Ovary (tissue), 9 donors: ENCODE results near the gene CNPY3. TPM values are rescaled to one million over a fixed set of nuclear protein-coding genes. Genes with fewer than 3 reads are reported as not detected.
"Not testable (repeated sequence)": the region's sequence is repeated elsewhere in the genome, so short reads cannot be mapped to it uniquely, and the experiment has no call there.

ENCODE experiments used
- DNase-seq, 5 donors: peaks; one replicate each; pipeline ENCODE4 v3.0.0-alpha.2; 2019 to 2020
- H3K27ac ChIP-seq, 2 donors: fragments of 200-600 bp; one replicate each; pipeline versions ENCODE4 v1.5.1 to v1.8.0; 2019 to 2022
- H3K27me3 ChIP-seq: fragments of 200-600 bp; one replicate; pipeline ENCODE4 v1.8.0; 2022
- H3K36me3 ChIP-seq: fragments of 200-600 bp; sonication (generic); one replicate; pipeline ENCODE4 v1.5.1; 2019
- H3K4me1 ChIP-seq: one replicate; pipeline ENCODE4 v1.8.1; 2013; ENCODE audit warnings: mild to moderate bottlenecking, moderate library complexity; ENCODE audit not compliant: insufficient read depth
- H3K4me3 ChIP-seq: fragments of 200-600 bp; sonication (generic); one replicate; pipeline ENCODE4 v1.5.1; 2017
- H3K9me3 ChIP-seq, 2 donors: fragments of 200-600 bp in 1 of 2; sonication (generic) in 1 of 2; one replicate each; pipeline versions ENCODE4 v1.5.1 to v1.8.1; 2013 to 2019; ENCODE audit warnings: mild to moderate bottlenecking in 1 of 2, moderate library complexity in 1 of 2
- EP300 ChIP-seq: sonication (generic); formaldehyde crosslinking; IDR thresholded peaks from one replicate; pipeline ENCODE4 v1.6.1; 2017; ENCODE audit warnings: antibody characterized with exemption
- POLR2A ChIP-seq: fragments of 450-650 bp; IDR thresholded peaks from one replicate; pipeline ENCODE4 v1.6.1; 2017; ENCODE audit warnings: antibody characterized with exemption, mild to moderate bottlenecking, moderate library complexity
- WGBS, 3 donors: extraction: QIAGEN DNeasy Blood & Tissue Kit in 1 of 3; methylation state at CpG; one replicate each; pipeline versions ENCODE4 v1.1.5 to v1.1.7; 2013 to 2017; 5-methylcytosine and 5-hydroxymethylcytosine counted together
- intact Hi-C, 4 donors: fragments of 100-400 bp; cut with DNase I; formaldehyde crosslinking; loops; one replicate each; pipeline versions ENCODE4 v1.11.0 to v1.15.1; 2022 to 2023
- polyA plus RNA-seq, 2 donors: library from polyadenylated mRNA; stranded (reverse); fragments of 200-250 nt in 1 of 2; fragments of 350-450 nt in 1 of 2; fragmentation: Illumina TruSeq in 1 of 2; extraction: RNeasy Lipid Tissue Mini Kit (QIAGEN cat#74804) in 1 of 2; gene quantifications; one replicate each; pipeline ENCODE4 v1.2.3, GENCODE V29; 2013 to 2014
- total RNA-seq, 7 donors: library from RNA; depleted of rRNA in 2 of 7; stranded (reverse); fragments of >200 nt in 2 of 7; fragmentation: NEBNext Ultra II Directional in 3 of 7; extraction: Animal tissue kit (Norgen Biotek cat#: 25700) in 3 of 7; gene quantifications; one replicate each; pipeline versions ENCODE4 v1.1.0 to v1.2.4, GENCODE V29; 2016 to 2023
- TF ChIP-seq, protein P1 (sequence below), 3 donors: fragments of 450-650 bp in 2 of 3; fragments of 200-600 bp in 1 of 3; IDR thresholded peaks; one replicate each; pipeline versions ENCODE4 v1.5.1 to v1.8.0; 2016 to 2022; ENCODE audit warnings: antibody characterized with exemption in 3 of 3, mild to moderate bottlenecking in 1 of 3
- donor health status: DM: no; HTN: no; CAD: no; lungs with moderate emphysema.
- donor health status: DM: no; HTN: no; CAD: no.
- donor health status: Bipolar disorder and iron deficiency.
- donor health status: DM: yes; HTN: yes; CAD: no.
- donor health status: DM: no; HTN: no; CAD: no.
- donor health status: DM: yes; HTN: yes; CAD: no.

CNPY3 gene
- total and polyA plus RNA-seq, 9 donors = 25.3 to 61.2 (median 41.3) TPM

DNA sequence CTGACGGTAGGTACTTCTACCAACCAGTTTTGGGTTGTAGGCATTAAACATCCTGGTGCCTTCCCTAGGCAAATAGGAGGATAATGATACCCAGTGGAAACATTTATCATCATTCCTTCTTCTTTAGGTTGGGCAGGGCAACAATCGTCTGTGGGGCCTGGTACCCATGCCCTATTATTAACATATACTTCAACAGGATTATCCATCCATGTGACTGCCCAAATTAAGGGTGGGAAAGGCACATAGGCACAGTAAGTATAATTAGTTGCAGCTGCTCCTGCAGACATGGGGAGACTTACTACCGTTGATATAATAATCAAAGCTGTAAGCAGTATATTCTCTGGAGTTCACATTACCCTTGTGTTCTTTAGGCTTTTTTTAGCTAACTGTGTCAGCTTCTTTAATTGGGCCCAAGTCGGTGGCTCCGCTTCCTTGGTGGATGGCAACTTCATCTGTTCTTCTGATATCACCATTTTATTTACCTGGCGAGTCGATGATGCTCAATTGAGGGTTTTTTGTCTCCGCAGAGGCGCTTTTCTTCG, 33.0 kb upstream of the CNPY3 start:
- no peaks in the 10 kb centered on the region for H3K4me1 ChIP-seq
- TF ChIP-seq, protein P1, sequence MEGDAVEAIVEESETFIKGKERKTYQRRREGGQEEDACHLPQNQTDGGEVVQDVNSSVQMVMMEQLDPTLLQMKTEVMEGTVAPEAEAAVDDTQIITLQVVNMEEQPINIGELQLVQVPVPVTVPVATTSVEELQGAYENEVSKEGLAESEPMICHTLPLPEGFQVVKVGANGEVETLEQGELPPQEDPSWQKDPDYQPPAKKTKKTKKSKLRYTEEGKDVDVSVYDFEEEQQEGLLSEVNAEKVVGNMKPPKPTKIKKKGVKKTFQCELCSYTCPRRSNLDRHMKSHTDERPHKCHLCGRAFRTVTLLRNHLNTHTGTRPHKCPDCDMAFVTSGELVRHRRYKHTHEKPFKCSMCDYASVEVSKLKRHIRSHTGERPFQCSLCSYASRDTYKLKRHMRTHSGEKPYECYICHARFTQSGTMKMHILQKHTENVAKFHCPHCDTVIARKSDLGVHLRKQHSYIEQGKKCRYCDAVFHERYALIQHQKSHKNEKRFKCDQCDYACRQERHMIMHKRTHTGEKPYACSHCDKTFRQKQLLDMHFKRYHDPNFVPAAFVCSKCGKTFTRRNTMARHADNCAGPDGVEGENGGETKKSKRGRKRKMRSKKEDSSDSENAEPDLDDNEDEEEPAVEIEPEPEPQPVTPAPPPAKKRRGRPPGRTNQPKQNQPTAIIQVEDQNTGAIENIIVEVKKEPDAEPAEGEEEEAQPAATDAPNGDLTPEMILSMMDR (IDR thresholded peaks at IDR 0.05) = no peak
- TF ChIP-seq POLR2A (no peak), EP300 (no peak)
- WGBS, 3 donors = 78 to 80% (median 79%) methylated on average over 10 of the region's 10 CpGs
- DNase-seq = no peak
- intact Hi-C loops = no loop called here
- H3K4me3 ChIP-seq = no peak overlapping the region
- H3K27ac ChIP-seq = no peak overlapping the region
- no peaks in the 10 kb centered on the region for H3K36me3 ChIP-seq
- no peaks in the 10 kb centered on the region for H3K27me3 ChIP-seq
- no peaks in the 10 kb centered on the region for H3K9me3 ChIP-seq

DNA sequence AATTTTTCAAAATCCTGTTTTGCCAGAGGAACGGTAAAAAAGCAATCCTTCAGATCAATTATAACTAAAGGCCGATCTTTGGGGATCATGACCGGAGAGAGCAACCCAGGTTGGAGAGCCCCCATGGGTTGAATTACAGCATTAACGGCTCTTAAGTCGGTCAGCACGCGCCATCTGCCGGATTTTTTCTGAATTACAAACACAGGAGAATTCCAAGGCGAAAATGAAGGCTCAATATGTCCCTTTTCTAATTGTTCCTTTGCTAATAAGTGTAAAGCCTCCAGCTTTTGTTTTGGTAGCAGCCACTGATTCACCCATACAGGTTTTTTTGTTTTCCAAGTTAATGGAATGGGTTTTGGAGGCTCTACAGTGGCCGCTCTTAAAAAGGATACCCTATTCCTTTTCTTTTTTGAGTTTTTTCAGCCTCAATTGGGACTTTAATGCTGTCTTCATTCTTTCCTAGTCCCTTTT, 30.4 kb upstream of the CNPY3 start:
- Histone ChIP-seq H3K4me1 (no peaks in the 10 kb centered on the region), H3K36me3 (no peaks in the 10 kb centered on the region), H3K4me3 (no peak overlapping the region), H3K27me3 (no peaks in the 10 kb centered on the region), H3K27ac (no peak overlapping the region), H3K9me3 (no peaks in the 10 kb centered on the region)
- TF ChIP-seq, protein P1 (IDR thresholded peaks at IDR 0.05) = peak; percentile 62 to 84 (median 74)
- TF ChIP-seq POLR2A = no peak
- 6 to 8% (median 6%) methylated on average over 10 of the region's 10 CpGs for WGBS, 3 donors
- peak; percentile 53 to 80 (median 58) for DNase-seq
- intact Hi-C loops = no loop called here

DNA sequence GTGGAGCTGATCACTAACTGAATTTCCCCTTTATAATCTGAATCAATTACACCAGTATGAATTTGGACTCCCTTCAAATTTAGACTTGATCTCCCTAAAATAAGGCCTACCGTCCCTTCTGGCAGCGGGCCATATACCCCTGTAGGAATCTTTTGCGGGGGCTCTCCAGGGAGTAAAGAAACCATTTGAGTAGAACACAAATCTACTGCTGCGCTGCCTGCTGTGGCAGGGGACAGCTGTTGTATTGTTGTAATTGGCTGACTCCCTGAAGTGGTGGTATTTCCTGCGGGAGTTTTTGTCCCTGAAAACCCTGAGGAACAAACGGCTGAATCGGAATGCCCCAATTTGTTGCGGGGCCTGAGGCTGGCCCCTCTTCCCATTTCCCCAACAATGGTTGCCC, 29.4 kb upstream of the CNPY3 start:
- Histone ChIP-seq H3K27ac (no peak overlapping the region), H3K4me3 (no peak overlapping the region), H3K27me3 (no peaks in the 10 kb centered on the region), H3K9me3 (no peaks in the 10 kb centered on the region), H3K4me1 (no peaks in the 10 kb centered on the region), H3K36me3 (no peaks in the 10 kb centered on the region)
- WGBS, 3 donors = 5 to 13% (median 6%) methylated on average over 8 of the region's 8 CpGs
- TF ChIP-seq, protein P1 (IDR thresholded peaks at IDR 0.05) = no peak
- TF ChIP-seq EP300 (no peak), POLR2A (no peak)
- peak in 1 of 5 donors; percentile 44 for DNase-seq
- intact Hi-C loops = loop anchor here (5.0 to 10.0 kb wide), 3 partner anchors 115 to 245 kb away; partner anchors contain the start of genes KLHDC3 (in 2 of the 4) and MEA1 (in 2 of the 4)

DNA sequence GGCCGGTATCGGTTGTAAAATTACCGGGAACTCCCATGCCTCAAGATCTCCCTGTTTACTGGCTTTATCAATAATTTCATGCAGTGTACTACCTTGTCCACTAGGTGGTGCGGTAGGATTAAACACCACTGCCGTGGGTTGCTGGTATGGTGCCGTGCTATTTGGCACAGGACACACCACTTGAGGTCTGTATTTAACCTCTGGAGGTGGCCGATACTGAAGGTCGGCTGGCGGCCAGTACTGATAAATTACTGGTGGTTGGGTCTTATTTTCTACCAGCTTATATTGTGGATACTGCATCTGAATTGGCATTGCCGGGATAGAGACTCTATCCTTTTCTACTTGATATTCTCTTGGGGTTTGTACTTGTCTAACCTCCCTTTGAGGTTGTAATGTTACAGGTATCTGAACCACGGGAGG, 27.7 kb upstream of the CNPY3 start:
- intact Hi-C loops = loop anchor here (5.0 to 10.0 kb wide), 3 partner anchors 113 to 243 kb away; partner anchors contain the start of genes KLHDC3 (in 2 of the 4) and MEA1 (in 2 of the 4)
- WGBS, 3 donors = 1 to 2% (median 1%) methylated on average over 11 of the region's 11 CpGs
- Histone ChIP-seq H3K4me1 (no peaks in the 10 kb centered on the region), H3K9me3 (no peaks in the 10 kb centered on the region), H3K27me3 (no peaks in the 10 kb centered on the region), H3K4me3 (no peak overlapping the region), H3K36me3 (no peaks in the 10 kb centered on the region), H3K27ac (no peak overlapping the region)
- DNase-seq = peak; percentile 71 to 80 (median 78)
- TF ChIP-seq, protein P1 (IDR thresholded peaks at IDR 0.05) = peak; percentile 87 to 91 (median 90)
- TF ChIP-seq POLR2A = no peak
- TF ChIP-seq EP300 = no peak

DNA sequence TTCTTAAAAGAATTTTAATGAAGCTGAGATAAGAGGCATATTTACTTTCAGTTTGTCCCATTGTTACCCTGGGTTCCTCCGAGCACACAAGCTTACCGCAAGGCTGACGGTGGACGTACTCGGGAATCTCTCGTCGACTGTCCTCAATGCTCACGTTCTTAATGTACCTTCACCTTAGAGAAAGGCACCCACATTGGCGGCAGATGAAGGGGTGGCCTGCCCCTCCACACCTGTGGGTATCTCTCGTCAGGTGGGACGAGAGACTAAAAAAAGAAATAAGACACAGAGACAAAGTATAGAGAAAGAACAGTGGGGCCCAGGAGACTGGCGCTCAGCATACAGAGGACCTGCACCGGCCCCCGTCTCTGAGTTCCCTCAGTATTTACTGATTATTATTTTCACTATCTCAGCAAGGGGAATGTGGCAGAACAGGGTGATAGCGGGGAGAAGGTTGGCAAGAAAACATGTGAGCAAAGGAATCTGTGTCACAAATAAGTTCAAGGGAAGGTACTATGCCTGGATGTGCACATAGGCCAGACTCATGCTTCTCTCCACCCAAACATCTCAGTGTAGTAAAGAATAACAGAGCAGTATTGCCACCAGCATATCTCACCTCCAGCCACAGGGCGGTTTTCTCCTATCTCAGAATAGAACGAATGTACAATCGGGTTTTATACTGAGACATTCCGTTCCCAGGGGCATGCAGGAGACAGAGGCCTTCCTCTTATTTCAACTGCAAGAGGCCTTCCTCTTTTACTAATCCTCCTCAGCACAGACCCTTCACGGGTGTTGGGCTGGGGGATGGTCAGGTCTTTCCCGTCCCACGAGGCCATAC, 26.6 kb upstream of the CNPY3 start:
- not testable (repeated sequence) for H3K27me3 ChIP-seq, H3K4me3 ChIP-seq, H3K9me3 ChIP-seq, H3K36me3 ChIP-seq, H3K4me1 ChIP-seq, DNase-seq, H3K27ac ChIP-seq
- 41 to 52% (median 49%) methylated on average over 22 of the region's 22 CpGs for WGBS, 3 donors
- intact Hi-C loops = loop anchor here (5.0 to 10.0 kb wide), 3 partner anchors 112 to 242 kb away; partner anchors contain the start of genes KLHDC3 (in 2 of the 4) and MEA1 (in 2 of the 4)
